Stomach smooth muscle (tissue), 2 donors: ENCODE measurements around the gene IKBKE.
"Not testable (repeated sequence)": the region's sequence is repeated elsewhere in the genome, so short reads cannot be mapped to it uniquely, and the experiment has no call there.

Experiments
- H3K27ac ChIP-seq: one replicate; pipeline ENCODE4 v1.7.0; 2013; ENCODE audit warnings: mild to moderate bottlenecking, low read length, inconsistent platforms
- H3K27me3 ChIP-seq, 2 donors: one replicate each; pipeline ENCODE4 v1.7.0; 2013; ENCODE audit warnings: low read length in 2 of 2; ENCODE audit not compliant: insufficient read depth in 2 of 2, control insufficient read depth in 1 of 2
- H3K36me3 ChIP-seq, 2 donors: one replicate each; pipeline ENCODE4 v1.7.0; 2013; ENCODE audit warnings: low read length in 2 of 2; ENCODE audit not compliant: control insufficient read depth in 2 of 2, insufficient read depth in 2 of 2
- H3K4me1 ChIP-seq: one replicate; pipeline ENCODE4 v1.7.0; 2013; ENCODE audit warnings: low read length; ENCODE audit not compliant: control insufficient read depth, insufficient read depth
- H3K4me3 ChIP-seq, 2 donors: one replicate each; pipeline ENCODE4 v1.7.0; 2013; ENCODE audit warnings: low read length in 2 of 2
- H3K9ac ChIP-seq, 2 donors: one replicate each; pipeline ENCODE4 v1.7.0; 2013; ENCODE audit warnings: low read length in 2 of 2, mild to moderate bottlenecking in 1 of 2
- H3K9me3 ChIP-seq, 2 donors: one replicate each; pipeline ENCODE4 v1.7.0; 2013; ENCODE audit warnings: low read length in 2 of 2; ENCODE audit not compliant: control insufficient read depth in 2 of 2
- donor health status: healthy.
- donor health status: Pancreatic carcinoma.

IKBKE gene

GRCh38 chr1:206472886-206473285, 2.6 kb downstream of the IKBKE start:
- Histone ChIP-seq H3K36me3 (no peaks in the 10 kb centered on the region), H3K4me3 (no peak overlapping the region), H3K27ac (no peak overlapping the region), H3K4me1 (peaks cover 16% of the 10 kb centered on the region), H3K9ac (no peak overlapping the region), H3K27me3 (peaks cover 6 to 12% of the 10 kb centered on the region in 2 donors), H3K9me3 (no peaks in the 10 kb centered on the region)

GRCh38 chr1:206476058-206476457, 5.8 kb downstream of the IKBKE start:
- H3K4me1 ChIP-seq, result peaks cover 4% of the 10 kb centered on the region
- no peak overlapping the region for H3K27ac ChIP-seq
- peaks cover 0 to 3% of the 10 kb centered on the region in 2 donors for H3K27me3 ChIP-seq
- no peak overlapping the region for H3K9ac ChIP-seq
- H3K9me3 ChIP-seq, result no peaks in the 10 kb centered on the region
- no peak overlapping the region for H3K4me3 ChIP-seq
- H3K36me3 ChIP-seq, result no peaks in the 10 kb centered on the region

GRCh38 chr1:206476591-206476990, 6.3 kb downstream of the IKBKE start:
- Histone ChIP-seq H3K4me3 (no peak overlapping the region), H3K36me3 (no peaks in the 10 kb centered on the region), H3K27me3 (peaks cover 0 to 3% of the 10 kb centered on the region in 2 donors), H3K27ac (no peak overlapping the region), H3K9me3 (no peaks in the 10 kb centered on the region), H3K9ac (no peak overlapping the region), H3K4me1 (no peaks in the 10 kb centered on the region)

- no peak overlapping the region for H3K4me3 ChIP-seq
- no peak overlapping the region for H3K27ac ChIP-seq
- H3K9me3 ChIP-seq, result no peaks in the 10 kb centered on the region
- H3K4me1 ChIP-seq, result no peaks in the 10 kb centered on the region
- peaks cover 0 to 3% of the 10 kb centered on the region in 2 donors for H3K27me3 ChIP-seq
- no peaks in the 10 kb centered on the region for H3K36me3 ChIP-seq
- H3K9ac ChIP-seq, result no peak overlapping the region
Measured at GRCh38 chr1:206477110-206477509, 6.8 kb downstream of the IKBKE start.

- Histone ChIP-seq H3K27ac (no peak overlapping the region), H3K27me3 (peaks cover 0 to 3% of the 10 kb centered on the region in 2 donors), H3K4me3 (no peak overlapping the region), H3K9ac (no peak overlapping the region), H3K9me3 (no peaks in the 10 kb centered on the region), H3K4me1 (no peaks in the 10 kb centered on the region), H3K36me3 (no peaks in the 10 kb centered on the region)
Measured at GRCh38 chr1:206477581-206478380, 7.5 kb downstream of the IKBKE start.

- H3K9me3 ChIP-seq, result no peaks in the 10 kb centered on the region
- no peaks in the 10 kb centered on the region for H3K36me3 ChIP-seq
- no peak overlapping the region for H3K27ac ChIP-seq
Measured at GRCh38 chr1:206478746-206479145, 8.5 kb downstream of the IKBKE start.

GRCh38 chr1:206479183-206480125, 9.2 kb downstream of the IKBKE start:
- Histone ChIP-seq H3K4me3 (no peak overlapping the region), H3K36me3 (no peaks in the 10 kb centered on the region), H3K9me3 (no peaks in the 10 kb centered on the region), H3K27ac (no peak overlapping the region), H3K9ac (no peak overlapping the region), H3K4me1 (no peaks in the 10 kb centered on the region), H3K27me3 (peaks cover 0 to 3% of the 10 kb centered on the region in 2 donors)

More at GRCh38 chr1:206478746-206479145, 8.5 kb downstream of the IKBKE start:
- peaks cover 0 to 3% of the 10 kb centered on the region in 2 donors for H3K27me3 ChIP-seq
- H3K9ac ChIP-seq, result no peak overlapping the region
- H3K4me3 ChIP-seq, result no peak overlapping the region
- H3K4me1 ChIP-seq, result no peaks in the 10 kb centered on the region

GRCh38 chr1:206480211-206480610, 9.9 kb downstream of the IKBKE start:
- Histone ChIP-seq H3K27me3 (peaks cover 0 to 3% of the 10 kb centered on the region in 2 donors), H3K4me3 (no peak overlapping the region), H3K4me1 (no peaks in the 10 kb centered on the region), H3K9me3 (no peaks in the 10 kb centered on the region), H3K9ac (no peak overlapping the region), H3K27ac (no peak overlapping the region), H3K36me3 (no peaks in the 10 kb centered on the region)

- Histone ChIP-seq H3K4me3 (no peak overlapping the region), H3K27me3 (peaks cover 0 to 3% of the 10 kb centered on the region in 2 donors), H3K27ac (no peak overlapping the region), H3K36me3 (no peaks in the 10 kb centered on the region), H3K9me3 (no peaks in the 10 kb centered on the region), H3K9ac (no peak overlapping the region), H3K4me1 (no peaks in the 10 kb centered on the region)
Measured at GRCh38 chr1:206482611-206483010, 12.3 kb downstream of the IKBKE start.

GRCh38 chr1:206483864-206484263, 13.6 kb downstream of the IKBKE start:
- H3K4me1 ChIP-seq, H3K27me3 ChIP-seq, H3K4me3 ChIP-seq, H3K9me3 ChIP-seq, H3K27ac ChIP-seq, H3K9ac ChIP-seq, H3K36me3 ChIP-seq: not testable (repeated sequence)
